H1 (cell line): Measurements from ENCODE around the gene UPF3A. TPM values are rescaled to one million over a fixed set of nuclear protein-coding genes. Genes with fewer than 3 reads are reported as not detected.

Experiments used
- CTCF ChIA-PET: fragments of 300-600 bp; sonication (Branson Sonifier 250); formaldehyde crosslinking; loops from one replicate; lab custom pipeline; 2021; ENCODE audit not compliant: partially characterized antibody; lab: Charles Lee
- POLR2A ChIA-PET: fragments of 300-600 bp; sonication (Branson Sonifier 250); formaldehyde crosslinking; loops from one replicate; lab custom pipeline; 2021; ENCODE audit warnings: inconsistent platforms; ENCODE audit not compliant: partially characterized antibody; lab: Charles Lee
- DNase-seq, 2 experiments: peaks; one replicate each; pipeline versions ENCODE4 v3.0.0 to v3.0.0-alpha.2; 2010 to 2022; ENCODE audit warnings: low spot score in 2 of 2, low read depth in 1 of 2, mixed read lengths in 1 of 2
- FAIRE-seq: peaks from 2 replicates; lab custom pipeline; 2011; peaks lifted over from hg19 to GRCh38; lab: Jason Lieb, UNC
- H2AFZ ChIP-seq: 2 replicates; pipeline ENCODE4 v1.8.1; 2012; ENCODE audit warnings: low read length, inconsistent platforms
- H2AK5ac ChIP-seq: 2 replicates; pipeline ENCODE4 v1.6.1; 2013; ENCODE audit warnings: low read depth, low read length
- H2BK120ac ChIP-seq: replicated peaks from 2 replicates; pipeline ENCODE3; 2013; ENCODE audit warnings: low read depth, low read length, inconsistent platforms
- H2BK12ac ChIP-seq: 2 replicates; pipeline ENCODE4 v1.6.1; 2013; ENCODE audit warnings: low read depth, low read length
- H2BK15ac ChIP-seq: 2 replicates; pipeline ENCODE4 v1.6.1; 2013; ENCODE audit warnings: low read length
- H2BK20ac ChIP-seq: 2 replicates; pipeline ENCODE4 v1.6.1; 2013; ENCODE audit warnings: low read length
- H2BK5ac ChIP-seq: 2 replicates; pipeline ENCODE4 v1.6.1; 2013; ENCODE audit warnings: low read depth, low read length
- H3K14ac ChIP-seq: 2 replicates; pipeline ENCODE4 v1.6.1; 2013; ENCODE audit warnings: inconsistent platforms; ENCODE audit not compliant: insufficient read length
- H3K18ac ChIP-seq: 2 replicates; pipeline ENCODE4 v1.6.1; 2013; ENCODE audit warnings: low read length; ENCODE audit errors: extremely low read depth
- H3K23ac ChIP-seq: 2 replicates; pipeline ENCODE4 v1.6.1; 2013; ENCODE audit warnings: inconsistent platforms; ENCODE audit not compliant: insufficient read length
- H3K23me2 ChIP-seq: 2 replicates; pipeline ENCODE4 v1.6.1; 2013; ENCODE audit warnings: low read depth, low read length
- H3K27ac ChIP-seq: 2 replicates; pipeline ENCODE4 v1.6.1; 2011; ENCODE audit warnings: low read depth, low read length, inconsistent platforms
- H3K27me3 ChIP-seq, 4 experiments: replicated peaks in 1 of 4; 1 replicate in 1 of 4; 2 replicates in 3 of 4; pipeline versions ENCODE4 v1.6.1 to v1.8.1; 2011 to 2013; ENCODE audit warnings: low read length in 3 of 4, mild to moderate bottlenecking in 3 of 4, inconsistent platforms in 2 of 4, mixed read lengths in 2 of 4, moderate library complexity in 1 of 4; ENCODE audit not compliant: control insufficient read depth in 3 of 4, insufficient read depth in 3 of 4; ENCODE audit errors: extremely low read depth in 1 of 4
- H3K36me3 ChIP-seq, 4 experiments: 2 replicates each; pipeline versions ENCODE4 v1.6.1 to v1.8.1; 2011 to 2013; ENCODE audit warnings: mild to moderate bottlenecking in 4 of 4, low read length in 3 of 4, moderate library complexity in 2 of 4, control low read depth in 1 of 4, inconsistent platforms in 1 of 4; ENCODE audit not compliant: insufficient read depth in 4 of 4, control insufficient read depth in 2 of 4
- H3K4ac ChIP-seq: replicated peaks from 2 replicates; pipeline ENCODE3; 2013; ENCODE audit warnings: low read length, low read depth, mixed read lengths, inconsistent platforms; ENCODE audit not compliant: insufficient read length
- H3K4me1 ChIP-seq, 4 experiments: replicated peaks in 1 of 4; 1 replicate in 1 of 4; 2 replicates in 3 of 4; pipeline versions ENCODE4 v1.6.1 to v1.8.1; 2011 to 2013; ENCODE audit warnings: low read length in 3 of 4, inconsistent platforms in 2 of 4, mixed read lengths in 1 of 4; ENCODE audit not compliant: insufficient read depth in 4 of 4, control insufficient read depth in 3 of 4
- H3K4me2 ChIP-seq, 2 experiments: 2 replicates each; pipeline versions ENCODE4 v1.6.1 to v1.8.1; 2011 to 2013; ENCODE audit warnings: low read depth in 2 of 2, low read length in 2 of 2, control low read depth in 1 of 2, inconsistent platforms in 1 of 2, mild to moderate bottlenecking in 1 of 2; ENCODE audit not compliant: insufficient read depth in 1 of 2
- H3K4me3 ChIP-seq, 4 experiments: fragments of 200-600, 300-600 bp in 1 of 4; sonication (generic), shearing (Covaris generic), sonication (Bioruptor Twin) in 1 of 4; 2 replicates each; pipeline versions ENCODE4 v1.5.1 to v1.8.1; 2011 to 2016; ENCODE audit warnings: low read length in 4 of 4, low read depth in 3 of 4, control low read depth in 2 of 4, inconsistent platforms in 2 of 4, mild to moderate bottlenecking in 2 of 4, mixed read lengths in 1 of 4, moderate library complexity in 1 of 4; ENCODE audit not compliant: insufficient read depth in 2 of 4; ENCODE audit errors: extremely low read depth in 1 of 4
- H3K56ac ChIP-seq: replicated peaks from 2 replicates; pipeline ENCODE3; 2013; ENCODE audit warnings: low read depth, mild to moderate bottlenecking, mixed read lengths, low read length, inconsistent platforms; ENCODE audit not compliant: insufficient read length
- H3K79me1 ChIP-seq: 2 replicates; pipeline ENCODE4 v1.6.1; 2013; ENCODE audit warnings: low read depth, low read length, control low read depth
- H3K79me2 ChIP-seq, 2 experiments: 2 replicates each; pipeline versions ENCODE4 v1.6.1 to v1.8.1; 2012 to 2013; ENCODE audit warnings: low read length in 2 of 2, mild to moderate bottlenecking in 2 of 2, inconsistent platforms in 1 of 2; ENCODE audit not compliant: insufficient read depth in 2 of 2, control insufficient read depth in 1 of 2
- H3K9ac ChIP-seq, 4 experiments: replicated peaks in 1 of 4; 1 replicate in 1 of 4; 2 replicates in 3 of 4; pipeline versions ENCODE4 v1.6.1 to v1.8.1; 2011 to 2013; ENCODE audit warnings: low read depth in 3 of 4, low read length in 3 of 4, control low read depth in 2 of 4, mild to moderate bottlenecking in 2 of 4, moderate library complexity in 2 of 4, inconsistent platforms in 1 of 4; ENCODE audit errors: extremely low read depth in 1 of 4
- H3K9me3 ChIP-seq, 2 experiments: 2 replicates each; pipeline versions ENCODE4 v1.6.1 to v1.8.1; 2012 to 2013; ENCODE audit warnings: mild to moderate bottlenecking in 2 of 2, moderate library complexity in 2 of 2, control low read depth in 1 of 2, inconsistent platforms in 1 of 2, low read depth in 1 of 2, low read length in 1 of 2, mixed read lengths in 1 of 2; ENCODE audit not compliant: insufficient read depth in 2 of 2
- H4K20me1 ChIP-seq, 2 experiments: replicated peaks in 1 of 2; 2 replicates each; pipeline versions ENCODE3 to v1.8.1; 2011 to 2013; ENCODE audit warnings: inconsistent platforms in 2 of 2, low read length in 2 of 2, mild to moderate bottlenecking in 1 of 2; ENCODE audit not compliant: insufficient read depth in 2 of 2, control insufficient read depth in 1 of 2
- H4K5ac ChIP-seq: 2 replicates; pipeline ENCODE4 v1.6.1; 2013; ENCODE audit warnings: low read length, low read depth, mixed read lengths, inconsistent platforms; ENCODE audit not compliant: insufficient read length
- H4K8ac ChIP-seq: 2 replicates; pipeline ENCODE4 v1.8.0; 2013; ENCODE audit warnings: mild to moderate bottlenecking, moderate library complexity, low read length, inconsistent platforms; ENCODE audit not compliant: insufficient read depth; ENCODE audit errors: extremely low read depth
- H4K91ac ChIP-seq: replicated peaks from 2 replicates; pipeline ENCODE3; 2013; ENCODE audit warnings: low read length, mixed read lengths, inconsistent platforms; ENCODE audit not compliant: insufficient read length
- BACH1 ChIP-seq: IDR thresholded peaks from 2 replicates; pipeline ENCODE4 v1.6.1; 2012; ENCODE audit warnings: low read length, improper control_type of control experiment
- CBX8 ChIP-seq: fragments of 300-800, 300-1000 bp; sonication (generic); IDR thresholded peaks from 2 replicates; pipeline ENCODE4 v1.7.1; 2016; ENCODE audit warnings: low read depth, low read length, borderline replicate concordance
- EP300 ChIP-seq, 2 experiments: IDR thresholded peaks; 1 replicate in 1 of 2; 2 replicates in 1 of 2; pipeline ENCODE4 v1.6.1; 2011 to 2012; ENCODE audit warnings: low read depth in 2 of 2, low read length in 2 of 2, mild to moderate bottlenecking in 2 of 2, borderline replicate concordance in 1 of 2, inconsistent platforms in 1 of 2, moderate library complexity in 1 of 2
- NRF1 ChIP-seq: IDR thresholded peaks from 2 replicates; pipeline ENCODE4 v1.6.1; 2011; ENCODE audit warnings: mild to moderate bottlenecking, low read depth, low read length, improper control_type of control experiment
- POLR2A ChIP-seq, 2 experiments: IDR thresholded peaks; 1 replicate in 1 of 2; 2 replicates in 1 of 2; pipeline ENCODE4 v1.6.1; 2011; ENCODE audit warnings: low read depth in 2 of 2, low read length in 2 of 2, mild to moderate bottlenecking in 2 of 2; ENCODE audit errors: control extremely low read depth in 1 of 2
- RXRA ChIP-seq: IDR thresholded peaks from 2 replicates; pipeline ENCODE4 v1.6.1; 2011; ENCODE audit warnings: low read depth, mild to moderate bottlenecking, low read length, moderate library complexity; ENCODE audit not compliant: insufficient read depth
- SAP30 ChIP-seq: fragments of 300-600 bp; sonication (generic); IDR thresholded peaks from 2 replicates; pipeline ENCODE4 v1.7.1; 2012; ENCODE audit warnings: low read length, moderate library complexity, mild to moderate bottlenecking, inconsistent platforms; ENCODE audit not compliant: insufficient read depth, insufficient replicate concordance
- SP2 ChIP-seq: IDR thresholded peaks from 2 replicates; pipeline ENCODE4 v1.6.1; 2012; ENCODE audit warnings: mild to moderate bottlenecking, low read length, inconsistent platforms
- USF2 ChIP-seq: IDR thresholded peaks from 2 replicates; pipeline ENCODE4 v1.6.1; 2011; ENCODE audit warnings: low read length, improper control_type of control experiment
- WGBS, 2 experiments: shearing (Covaris generic) in 1 of 2; methylation state at CpG; one replicate each; pipeline versions ENCODE4 v1.1.6 to v1.1.7; 2013 to 2015; ENCODE audit warnings: low lambda C conversion rate in 2 of 2, mixed read lengths in 2 of 2, inconsistent platforms in 1 of 2, low coverage in 1 of 2, missing lambda C conversion rate in 1 of 2; ENCODE audit not compliant: insufficient replicate concordance in 2 of 2, insufficient coverage in 1 of 2, insufficient read length in 1 of 2; ENCODE audit errors: extremely low coverage in 1 of 2, missing lambda C conversion rate in 1 of 2; 5-methylcytosine and 5-hydroxymethylcytosine counted together
- polyA plus RNA-seq, 7 experiments: library from polyadenylated mRNA; depleted of rRNA in 3 of 7; stranded (reverse) in 5 of 7; unstranded in 2 of 7; fragments of >200 nt in 5 of 7; fragments of 200-250 nt in 2 of 7; gene quantifications; 1 replicate in 5 of 7; 2 replicates in 1 of 7; 4 replicates in 1 of 7; pipeline versions ENCODE4 v1.2.1 to v1.2.3, GENCODE V29; 2011 to 2013; ENCODE audit warnings: missing spikeins in 2 of 7, mixed read lengths in 2 of 7
- total RNA-seq: library from RNA; stranded (reverse); fragmentation: NEBNext Ultra II Directional; extraction: Animal tissue kit (Norgen Biotek cat#: 25700); gene quantifications from 2 replicates; pipeline ENCODE4 v1.2.1, GENCODE V29; 2021

Gene UPF3A
- total and polyA plus RNA-seq, 2 of the 8 experiments (the other 6 are each of a cell fraction or from before 2014, with no cell fraction given) = 47.1 to 58.2 TPM

DNA sequence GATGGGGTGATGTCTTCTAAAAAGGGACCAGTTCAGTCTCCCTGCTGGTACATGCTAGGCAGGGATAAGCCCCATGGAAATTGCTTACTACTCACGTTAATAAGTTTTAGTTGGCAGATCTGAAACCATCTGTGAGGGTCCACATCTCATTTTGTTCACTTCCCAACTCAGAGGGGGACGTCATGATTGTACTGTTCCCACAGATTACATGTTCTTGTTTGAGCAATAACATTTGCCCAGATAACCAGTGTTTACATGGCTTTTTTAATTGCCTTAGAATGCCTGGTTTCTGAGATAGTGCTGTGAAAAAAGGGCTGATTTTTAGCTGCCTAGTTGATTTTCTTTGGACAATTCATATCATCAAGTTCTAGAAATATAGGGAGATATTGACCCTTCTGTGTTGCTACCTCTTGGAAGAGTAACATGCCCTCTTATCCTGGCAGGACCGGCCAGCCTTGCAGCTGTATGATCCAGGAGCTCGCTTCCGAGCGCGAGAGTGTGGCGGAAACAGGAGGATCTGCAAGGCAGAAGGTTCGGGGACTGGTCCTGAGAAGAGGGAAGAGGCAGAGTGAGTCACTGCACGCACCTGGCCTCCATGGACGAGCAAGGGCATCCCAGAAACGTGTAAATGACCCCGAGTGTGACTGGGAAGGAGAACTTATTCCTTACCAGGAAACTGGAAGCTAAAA, 23.1 kb downstream of the UPF3A start:
- Histone ChIP-seq H4K91ac (no peak overlapping the region), H3K23ac (no peak overlapping the region), H2BK15ac (no peak overlapping the region), H3K79me2 (no peaks in the 10 kb centered on the region), H2BK120ac (no peak overlapping the region), H2AK5ac (no peak overlapping the region)
- CTCF ChIA-PET = interaction anchor here (0.5 to 1.9 kb wide), 3 partner anchors 20 to 33 kb away, joined by 3 read pairs; no protein-coding TSS in a partner anchor
- TF ChIP-seq USF2 (no peak), POLR2A (IDR thresholded peaks at IDR 0.05; ENCODE audit: control extremely low read depth in 1 of 2, low read depth in 2 of 2, low read length in 2 of 2) (no peak), SAP30 (no peak), SP2 (no peak), EP300 (IDR thresholded peaks at IDR 0.05; ENCODE audit: borderline replicate concordance in 1 of 2, low read depth in 2 of 2, low read length in 2 of 2) (no peak), RXRA (no peak), BACH1 (no peak), NRF1 (no peak), CBX8 (no peak)
- TF ChIP-seq, all 59 proteins: peak for 0
- POLR2A ChIA-PET = interaction anchor here (0.7 to 1.1 kb wide), 3 partner anchors 9 to 13 kb away, joined by 3 read pairs; no protein-coding TSS in a partner anchor
- Histone ChIP-seq H2AFZ (no peak overlapping the region), H4K5ac (no peak overlapping the region), H4K20me1 (peaks cover 0 to 4% of the 10 kb centered on the region in 2 experiments), H3K79me1 (no peaks in the 10 kb centered on the region), H3K4me2 (no peak overlapping the region), H2BK12ac (no peak overlapping the region), H3K27ac (no peak overlapping the region), H3K14ac (no peak overlapping the region), H4K8ac (no peak overlapping the region), H3K4me3 (no peak overlapping the region), H3K36me3 (peaks cover 3 to 48% (median 32%) of the 10 kb centered on the region in 4 experiments; a peak in 7 of 8 replicates), H3K9ac (no peak overlapping the region), H3K9me3 (no peaks in the 10 kb centered on the region), H3K4ac (no peak overlapping the region), H3K18ac (no peak overlapping the region), H2BK20ac (no peak overlapping the region), H3K23me2 (no peaks in the 10 kb centered on the region), H2BK5ac (no peak overlapping the region), H3K4me1 (no peaks in the 10 kb centered on the region), H3K56ac (no peak overlapping the region), H3K27me3 (no peaks in the 10 kb centered on the region)
- DNase-seq = no peak
- 95% methylated on average over 12 of the region's 13 CpGs; no CpG with 5 or more reads in 1 of the 2 experiments for WGBS, 2 experiments
- no peak for FAIRE-seq
